ENCODE results near the gene GBGT1. TPM values are rescaled to one million over a fixed set of nuclear protein-coding genes. Genes with fewer than 3 reads are reported as not detected.
"Not testable (repeated sequence)": the region's sequence is repeated elsewhere in the genome, so short reads cannot be mapped to it uniquely, and the experiment has no call there.

The GBGT1 gene
- polyA plus RNA-seq, 3 donors: 2.6 to 10.7 (median 9.9) TPM

- 87 to 93% (median 91%) methylated on average over 12 of the region's 12 CpGs for WGBS, 3 donors
- H3K27ac ChIP-seq (ENCODE audit: low read depth, low read length): not testable (repeated sequence)
Measured at GRCh38 chr9:133169687-133170086, 6.0 kb upstream of the GBGT1 start.

DNA sequence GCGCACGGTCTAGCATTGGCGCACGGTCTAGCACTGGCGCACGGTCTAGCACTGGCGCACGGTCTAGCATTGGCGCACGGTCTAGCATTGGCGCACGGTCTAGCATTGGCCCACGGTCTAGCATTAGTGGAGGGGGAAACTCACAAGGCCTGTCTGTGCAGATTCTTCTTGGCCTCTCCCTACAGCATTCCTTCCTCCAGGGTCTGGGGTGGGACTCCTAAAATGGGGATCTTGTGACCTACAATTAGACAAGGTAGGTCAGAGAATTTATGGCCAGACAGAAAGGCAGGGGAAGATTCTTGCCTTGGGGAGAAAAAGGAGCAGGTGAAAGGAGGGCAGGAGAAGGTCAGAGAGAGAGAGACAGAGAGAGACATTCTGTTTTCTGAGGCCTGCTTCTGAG, 5.4 kb upstream of the GBGT1 start:
- no peak overlapping the region for H3K27ac ChIP-seq (ENCODE audit: low read depth, low read length)
- 94 to 97% (median 96%) methylated on average over 13 of the region's 13 CpGs for WGBS, 3 donors

DNA sequence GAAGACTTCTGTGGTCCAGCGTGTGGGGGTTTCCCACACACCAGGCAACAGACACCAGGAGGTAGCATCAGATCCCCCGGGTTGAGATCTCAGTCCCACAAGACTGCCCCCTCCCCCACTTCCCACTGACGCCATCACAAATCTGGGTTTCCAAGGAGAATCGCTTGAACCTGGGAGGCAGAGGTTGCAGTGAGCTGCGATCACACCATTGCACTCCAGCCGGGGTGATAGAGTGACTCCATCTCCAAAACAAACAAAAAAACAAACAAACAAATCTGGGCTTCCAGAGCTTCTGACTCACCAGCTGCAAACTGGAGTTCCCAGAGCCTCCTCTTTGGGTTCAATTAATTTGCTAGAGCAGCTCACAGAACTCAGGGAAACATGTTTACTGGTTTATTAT, 4.7 kb upstream of the GBGT1 start:
- H3K27ac ChIP-seq (ENCODE audit: low read depth, low read length): no peak overlapping the region
- WGBS, 3 donors: 60 to 72% (median 70%) methylated on average over 6 of the region's 6 CpGs

- WGBS, 3 donors: 81 to 91% (median 87%) methylated on average over 3 of the region's 3 CpGs
- H3K27ac ChIP-seq (ENCODE audit: low read depth, low read length): no peak overlapping the region
Measured at GRCh38 chr9:133167769-133168168, 4.1 kb upstream of the GBGT1 start.

DNA sequence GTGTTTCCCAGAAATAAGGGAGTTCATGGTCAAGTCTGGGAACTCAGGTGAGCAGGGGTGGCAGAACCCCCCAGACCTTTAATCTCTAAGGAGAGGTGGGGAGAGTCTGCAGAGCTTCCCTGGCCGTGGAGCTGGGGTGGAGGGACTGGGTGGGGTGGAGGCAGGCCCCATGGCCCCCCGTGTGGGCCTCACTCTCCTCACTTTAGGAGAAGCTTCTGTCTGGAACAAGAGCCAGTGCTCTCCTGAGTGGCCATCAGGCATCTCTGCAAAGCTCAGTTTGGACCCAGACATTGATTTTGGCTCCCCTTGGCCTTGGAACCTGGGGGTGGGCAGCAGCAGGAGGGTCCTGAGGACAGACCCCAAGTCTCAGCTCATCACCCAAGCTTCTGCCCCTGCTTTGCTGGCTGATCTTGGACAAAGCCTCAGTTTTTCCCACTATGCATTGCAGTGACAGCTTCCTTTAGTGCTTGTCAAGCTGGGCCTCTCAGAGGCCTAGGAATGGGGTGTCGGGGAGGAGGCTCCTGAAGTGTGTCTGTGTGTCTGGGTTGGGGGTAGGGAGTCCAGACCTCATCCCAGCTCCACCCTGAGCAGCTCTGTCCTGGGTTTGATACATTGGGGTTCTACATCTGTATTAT, 3.5 kb upstream of the GBGT1 start:
- H3K27ac ChIP-seq (ENCODE audit: low read depth, low read length): no peak overlapping the region
- WGBS, 3 donors: 70 to 81% (median 76%) methylated on average over 3 of the region's 3 CpGs

GRCh38 chr9:133166392-133166791, 2.7 kb upstream of the GBGT1 start:
- no peak overlapping the region for H3K27ac ChIP-seq (ENCODE audit: low read depth, low read length)
- 74 to 86% (median 84%) methylated on average over 17 of the region's 17 CpGs for WGBS, 3 donors

- no peak overlapping the region for H3K27ac ChIP-seq (ENCODE audit: low read depth, low read length)
- 90 to 95% (median 91%) methylated on average over 2 of the region's 2 CpGs for WGBS, 3 donors
Measured at GRCh38 chr9:133165452-133165730, 1.7 kb upstream of the GBGT1 start.

GRCh38 chr9:133164191-133164590, 477 bp upstream of the GBGT1 start:
- 63 to 80% (median 67%) methylated on average over 13 of the region's 13 CpGs for WGBS, 3 donors
- H3K27ac ChIP-seq (ENCODE audit: low read depth, low read length): no peak overlapping the region

DNA sequence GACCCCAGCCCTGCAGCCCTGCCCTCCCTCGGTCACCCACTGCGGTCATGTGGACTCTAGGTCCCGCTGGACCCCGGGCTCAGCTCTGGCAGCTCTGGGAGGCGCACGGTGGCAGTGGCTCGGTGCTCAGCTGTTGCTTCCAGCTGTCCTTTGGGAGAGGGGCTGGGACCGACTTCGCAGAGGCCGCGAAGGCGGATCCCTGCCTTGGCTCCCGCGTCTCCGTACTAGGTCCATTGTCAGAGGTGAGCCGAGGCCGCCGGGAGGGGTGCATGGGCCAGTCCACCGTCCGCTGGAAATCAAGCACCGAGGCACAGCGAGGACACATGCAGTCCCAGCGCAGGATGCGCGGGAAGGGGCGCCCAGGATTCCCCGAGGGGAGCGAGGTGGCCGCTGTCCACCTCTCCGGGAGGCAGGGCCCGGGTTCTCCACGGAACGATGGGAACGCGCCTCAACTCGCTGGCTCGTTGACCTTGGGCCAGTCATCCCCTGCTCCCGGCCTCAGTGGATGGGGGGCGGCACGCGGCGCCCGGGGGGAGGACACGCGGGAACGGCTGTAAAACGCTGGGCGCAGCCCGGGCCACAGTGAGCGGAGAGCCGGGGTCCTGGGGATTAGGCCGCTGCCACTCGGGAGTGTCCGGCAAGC, 732 bp downstream of the GBGT1 start:
- no peak overlapping the region for H3K27ac ChIP-seq (ENCODE audit: low read depth, low read length)
- WGBS, 3 donors: 27 to 41% (median 35%) methylated on average over 48 to 54 of the region's 54 CpGs

GRCh38 chr9:133161547-133161950, 2.2 kb downstream of the GBGT1 start:
- WGBS, 3 donors: 59 to 87% (median 71%) methylated on average over 4 of the region's 4 CpGs
- H3K27ac ChIP-seq (ENCODE audit: low read depth, low read length): no peak overlapping the region

GRCh38 chr9:133160742-133161546, 2.8 kb downstream of the GBGT1 start:
- 57 to 63% (median 57%) methylated on average over 9 of the region's 9 CpGs for WGBS, 3 donors
- no peak overlapping the region for H3K27ac ChIP-seq (ENCODE audit: low read depth, low read length)

- H3K27ac ChIP-seq (ENCODE audit: low read depth, low read length): no peak overlapping the region
- WGBS, 3 donors: 77 to 87% (median 85%) methylated on average over 3 of the region's 3 CpGs
Measured at GRCh38 chr9:133158695-133159094, 5.0 kb downstream of the GBGT1 start.

DNA sequence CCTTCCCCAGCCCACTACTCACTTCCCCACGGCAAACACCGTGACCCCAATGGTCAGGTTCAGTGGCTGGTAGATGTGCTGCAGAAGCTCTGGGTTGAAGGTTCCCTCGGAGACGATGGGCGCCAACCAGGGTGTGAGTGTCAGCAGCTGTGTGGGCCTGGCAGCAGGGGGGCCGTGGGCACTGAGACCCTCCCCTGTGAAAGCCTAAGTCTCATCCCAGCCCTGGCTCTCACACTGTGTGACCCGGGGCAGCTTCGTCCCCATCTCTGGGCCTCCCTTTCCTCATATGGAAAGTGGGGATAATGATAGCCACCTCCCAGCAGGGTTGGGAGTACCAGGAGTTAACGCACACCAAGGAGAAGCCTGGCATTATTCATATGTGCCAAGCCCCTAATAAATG, 8.6 kb downstream of the GBGT1 start:
- 78 to 81% (median 78%) methylated on average over 9 of the region's 9 CpGs for WGBS, 3 donors

GRCh38 chr9:133154097-133154989, 9.4 kb downstream of the GBGT1 start:
- no peak overlapping the region for H3K27ac ChIP-seq (ENCODE audit: low read depth, low read length)
- 88 to 90% (median 89%) methylated on average over 13 of the region's 13 CpGs for WGBS, 3 donors

More for the DNA sequence above, 8.6 kb downstream of the GBGT1 start:
- H3K27ac ChIP-seq (ENCODE audit: low read depth, low read length): no peak overlapping the region

DNA sequence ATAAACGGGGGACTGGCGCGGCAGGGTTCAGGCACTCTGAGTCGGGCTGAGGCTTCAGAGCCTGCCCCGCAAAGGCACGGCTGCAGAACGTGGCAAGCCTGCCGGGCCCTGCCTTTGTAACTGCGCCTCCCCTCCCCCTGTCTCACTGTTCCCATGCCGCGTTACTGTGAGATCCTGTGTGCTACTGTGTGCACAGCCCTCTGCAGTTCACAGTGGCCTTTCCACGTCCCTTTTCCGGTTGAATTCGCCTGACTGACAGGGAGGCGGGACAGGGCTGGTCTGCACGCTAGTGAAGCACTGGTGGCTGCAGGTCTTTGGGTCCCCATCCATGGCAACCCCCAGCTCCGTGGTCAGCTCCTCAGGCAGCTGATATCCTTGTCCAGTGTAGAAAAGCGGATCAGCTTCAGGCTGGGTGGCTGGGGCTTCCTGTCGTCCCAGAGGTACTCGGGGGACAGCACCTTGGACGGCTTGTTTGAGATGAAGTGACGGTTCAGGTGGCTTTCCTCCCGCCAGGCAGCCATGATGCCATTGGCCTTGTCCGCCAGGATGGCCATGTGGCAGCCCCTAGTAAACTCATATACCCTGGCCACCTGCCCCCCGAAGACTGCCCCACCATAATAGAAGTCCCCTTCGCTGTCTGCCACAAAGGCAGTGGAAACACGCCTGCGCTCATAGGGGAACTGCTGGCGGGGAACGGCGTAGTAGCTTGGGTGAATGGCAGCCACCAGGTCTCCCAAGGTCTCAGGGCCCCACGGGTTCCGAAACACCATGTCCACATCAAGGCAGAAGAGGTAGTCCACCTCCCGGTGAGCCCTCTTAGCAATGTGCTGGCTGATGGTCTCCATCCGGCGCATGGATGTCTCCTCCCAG, 10.3 kb downstream of the GBGT1 start:
- 69 to 71% (median 71%) methylated on average over 36 of the region's 36 CpGs for WGBS, 3 donors
- H3K27ac ChIP-seq (ENCODE audit: low read depth, low read length): no peak overlapping the region

DNA sequence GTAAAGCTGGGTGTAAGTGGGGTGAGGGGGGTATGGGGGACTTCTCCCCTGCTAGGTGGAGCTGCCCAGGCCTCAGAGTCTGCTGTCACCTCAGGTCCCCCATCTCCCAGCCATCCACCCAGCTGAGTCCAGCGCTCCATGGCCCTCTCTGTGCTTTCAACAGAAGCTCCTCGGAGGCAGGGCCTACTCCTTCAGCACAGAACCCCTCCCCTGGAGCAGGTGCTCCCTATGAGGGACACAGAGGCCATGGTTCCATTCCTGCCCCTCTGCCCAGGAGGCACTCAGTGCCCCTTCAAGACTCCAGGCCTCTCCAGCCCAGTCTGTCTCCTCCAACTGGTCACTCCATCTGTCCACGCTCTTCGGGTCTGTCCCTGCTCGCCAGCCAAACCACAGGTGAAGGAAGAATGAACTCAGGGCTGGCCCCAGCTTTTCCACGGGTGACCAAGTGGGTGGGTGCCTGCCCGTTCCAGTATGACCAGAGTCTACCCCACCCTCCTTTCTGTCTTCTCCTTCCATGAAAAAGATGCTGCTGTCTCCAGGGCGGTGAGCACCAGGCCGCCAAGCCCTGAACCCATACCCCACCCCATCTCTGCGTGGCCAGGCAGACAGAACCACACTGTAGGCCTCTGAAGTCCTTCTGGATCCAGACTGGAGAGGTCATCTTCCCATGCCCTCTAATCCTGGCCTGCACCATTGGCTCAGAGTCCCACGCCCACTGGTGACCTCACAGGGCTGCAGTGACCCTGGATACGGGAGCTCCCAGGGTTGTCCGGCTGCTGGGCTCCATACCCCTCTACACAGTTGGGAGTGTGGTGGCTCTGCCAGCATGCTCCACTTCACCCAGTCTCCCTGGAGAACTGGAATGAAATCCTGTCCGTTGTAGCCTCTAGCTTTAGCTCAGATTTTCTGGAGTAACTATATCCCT, 11.9 kb downstream of the GBGT1 start:
- H3K27ac ChIP-seq (ENCODE audit: low read depth, low read length): no peak overlapping the region
- WGBS, 3 donors: 78 to 86% (median 83%) methylated on average over 13 to 14 of the region's 14 CpGs

- no peak overlapping the region for H3K27ac ChIP-seq (ENCODE audit: low read depth, low read length)
- 96 to 100% (median 98%) methylated on average over 6 of the region's 6 CpGs for WGBS, 3 donors
Measured at GRCh38 chr9:133151041-133151440, 12.7 kb downstream of the GBGT1 start.

Measured in adipose tissue (tissue), 3 donors.